HG02798 (cell line): Measurements from ENCODE around the gene DNAL4.
"Not testable (repeated sequence)": the region's sequence is repeated elsewhere in the genome, so short reads cannot be mapped to it uniquely, and the experiment has no call there.

Source experiments
- ATAC-seq: cut with Tn5 transposase; IDR thresholded peaks from one replicate; pipeline ENCODE4 v1.9.1; 2021; ENCODE audit warnings: mild to moderate bottlenecking; ENCODE audit not compliant: unreplicated experiment, poor library complexity

The DNAL4 gene

GRCh38 chr22:38828191-38828590, 34.2 kb upstream of the DNAL4 start:
- no peak for ATAC-seq

- ATAC-seq: no peak
These were observed 33.6 kb upstream of the DNAL4 start for GRCh38 chr22:38827510-38827909.

- no peak for ATAC-seq
These were observed 32.9 kb upstream of the DNAL4 start for GRCh38 chr22:38826801-38827200.

- no peak for ATAC-seq
These were observed 32.4 kb upstream of the DNAL4 start for GRCh38 chr22:38826386-38826785.

- ATAC-seq: no peak
These were observed 30.6 kb upstream of the DNAL4 start for GRCh38 chr22:38824585-38824984.

- no peak for ATAC-seq
These were observed 29.7 kb upstream of the DNAL4 start for GRCh38 chr22:38823637-38824036.

GRCh38 chr22:38823076-38823475, 29.1 kb upstream of the DNAL4 start:
- no peak for ATAC-seq

- no peak for ATAC-seq
These were observed 26.1 kb upstream of the DNAL4 start for GRCh38 chr22:38820020-38820419.

- ATAC-seq: no peak
These were observed 25.5 kb upstream of the DNAL4 start for GRCh38 chr22:38819387-38819940.

GRCh38 chr22:38817196-38817595, 23.3 kb upstream of the DNAL4 start:
- no peak for ATAC-seq

GRCh38 chr22:38815842-38816241, 21.9 kb upstream of the DNAL4 start:
- no peak for ATAC-seq

GRCh38 chr22:38811241-38811640, 17.3 kb upstream of the DNAL4 start:
- ATAC-seq: no peak

- ATAC-seq: not testable (repeated sequence)
These were observed 11.2 kb upstream of the DNAL4 start for GRCh38 chr22:38805041-38805593.

- no peak for ATAC-seq
These were observed 8.8 kb upstream of the DNAL4 start for GRCh38 chr22:38802671-38803121.

GRCh38 chr22:38799265-38800002, 5.5 kb upstream of the DNAL4 start:
- no peak for ATAC-seq

- ATAC-seq: no peak
These were observed 4.6 kb upstream of the DNAL4 start for GRCh38 chr22:38798496-38798895.

GRCh38 chr22:38796262-38796957, 2.5 kb upstream of the DNAL4 start:
- ATAC-seq: no peak

GRCh38 chr22:38795569-38795968, 1.6 kb upstream of the DNAL4 start:
- ATAC-seq: no peak

GRCh38 chr22:38793317-38793716, 626 bp downstream of the DNAL4 start:
- no peak for ATAC-seq

GRCh38 chr22:38792833-38793232, 1.1 kb downstream of the DNAL4 start:
- ATAC-seq: no peak

- no peak for ATAC-seq
These were observed 4.3 kb downstream of the DNAL4 start for GRCh38 chr22:38789606-38790005.
